Sigmoid colon (tissue), 7 donors: ENCODE results near the gene ADCY2. TPM values are rescaled to one million over a fixed set of nuclear protein-coding genes. Genes with fewer than 3 reads are reported as not detected.

Experiments used
- DNase-seq: peaks from one replicate; pipeline ENCODE4 v3.0.0-alpha.2; 2019
- H3K27ac ChIP-seq, 4 donors: fragments of 200-600 bp; sonication (generic); one replicate each; pipeline ENCODE4 v1.5.1; 2016 to 2019; ENCODE audit warnings: mild to moderate bottlenecking in 1 of 4
- H3K27me3 ChIP-seq, 3 donors: fragments of 200-600 bp; sonication (generic); one replicate each; pipeline ENCODE4 v1.5.1; 2019; ENCODE audit warnings: mild to moderate bottlenecking in 1 of 3
- H3K36me3 ChIP-seq, 4 donors: fragments of 200-600 bp; sonication (generic); one replicate each; pipeline ENCODE4 v1.5.1; 2016 to 2019
- H3K4me1 ChIP-seq, 4 donors: fragments of 200-600 bp; sonication (generic); one replicate each; pipeline ENCODE4 v1.5.1; 2017 to 2019
- H3K4me3 ChIP-seq, 4 donors: fragments of 200-600 bp; sonication (generic); one replicate each; pipeline ENCODE4 v1.5.1; 2017 to 2019; ENCODE audit warnings: mild to moderate bottlenecking in 2 of 4, moderate library complexity in 1 of 4
- H3K9me3 ChIP-seq, 4 donors: fragments of 200-600 bp in 3 of 4; sonication (generic) in 3 of 4; one replicate each; pipeline versions ENCODE4 v1.5.1 to v1.6.1; 2013 to 2019
- CTCF ChIP-seq, 4 experiments: fragments of 450-650 bp in 3 of 4; fragments of 200-600 bp in 1 of 4; IDR thresholded peaks; one replicate each; pipeline ENCODE4 v1.5.1; 2016 to 2019; ENCODE audit warnings: antibody characterized with exemption in 4 of 4, mild to moderate bottlenecking in 3 of 4, moderate library complexity in 2 of 4
- EP300 ChIP-seq, 4 donors: sonication (generic); formaldehyde crosslinking; IDR thresholded peaks; one replicate each; pipeline ENCODE4 v1.6.1; 2017; ENCODE audit warnings: antibody characterized with exemption in 4 of 4
- POLR2A ChIP-seq, 2 donors: fragments of 450-650 bp; IDR thresholded peaks; one replicate each; pipeline ENCODE4 v1.6.1; 2016; ENCODE audit warnings: antibody characterized with exemption in 2 of 2, mild to moderate bottlenecking in 2 of 2, moderate library complexity in 2 of 2
- POLR2AphosphoS5 ChIP-seq, 4 donors: sonication (generic); formaldehyde crosslinking; IDR thresholded peaks; one replicate each; pipeline ENCODE4 v1.6.1; 2017; ENCODE audit warnings: antibody characterized with exemption in 4 of 4
- WGBS, 2 donors: extraction: QIAGEN DNeasy Blood & Tissue Kit; methylation state at CpG; one replicate each; pipeline ENCODE4 v1.1.7; 2013; 5-methylcytosine and 5-hydroxymethylcytosine counted together
- intact Hi-C: fragments of 100-400 bp; cut with DNase I; formaldehyde crosslinking; loops from one replicate; pipeline ENCODE4 v1.15.1; 2023
- polyA plus RNA-seq, 3 donors: library from polyadenylated mRNA; stranded (reverse); fragments of 200-250 nt; gene quantifications; one replicate each; pipeline ENCODE4 v1.2.3, GENCODE V29; 2013
- total RNA-seq, 4 donors: library from RNA; depleted of rRNA; stranded (reverse); fragments of >200 nt; gene quantifications; one replicate each; pipeline ENCODE4 v1.1.0, GENCODE V29; 2016
- donor health status: healthy with polysubstance abuse.
- donor health status: Bipolar disorder and iron deficiency.
- donor health status: healthy.

Gene ADCY2
- total and polyA plus RNA-seq, 7 donors, result 0.69 to 9.5 (median 4.4) TPM

- WGBS, 2 donors, result 89 to 93% methylated on average over 2 of the region's 2 CpGs
- Histone ChIP-seq H3K27ac (no peak overlapping the region), H3K9me3 (no peaks in the 10 kb centered on the region)
Observed at GRCh38 chr5:7453947-7454346, 58.0 kb downstream of the ADCY2 start.

DNA sequence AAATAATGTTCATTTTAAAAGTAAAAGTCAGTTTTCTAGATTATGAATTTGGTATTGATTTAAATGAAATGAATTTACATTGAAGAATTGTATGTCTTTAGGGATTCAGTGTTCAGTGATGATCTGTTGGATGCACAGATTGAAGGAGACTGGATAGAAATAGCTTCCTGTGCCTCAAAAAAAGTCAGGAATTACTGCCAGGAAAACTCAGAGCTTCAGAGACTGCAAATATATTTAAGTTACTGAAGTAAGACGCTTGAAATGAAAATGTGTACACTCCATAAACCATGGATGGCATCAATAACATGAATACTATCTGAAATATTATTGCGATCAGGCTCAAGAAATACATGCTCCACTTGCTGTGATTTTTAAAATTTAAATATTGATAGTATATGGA is 60.3 kb downstream of the ADCY2 start:
- no peak for TF ChIP-seq POLR2AphosphoS5 (IDR thresholded peaks at IDR 0.05)
- TF ChIP-seq CTCF (IDR thresholded peaks at IDR 0.05), result no peak
- TF ChIP-seq POLR2A (IDR thresholded peaks at IDR 0.05), result no peak
- TF ChIP-seq EP300 (IDR thresholded peaks at IDR 0.05), result no peak
- Histone ChIP-seq H3K36me3 (no peaks in the 10 kb centered on the region), H3K27me3 (no peaks in the 10 kb centered on the region), H3K4me3 (no peak overlapping the region), H3K4me1 (no peaks in the 10 kb centered on the region), H3K9me3 (no peaks in the 10 kb centered on the region), H3K27ac (no peak overlapping the region)
- intact Hi-C loops, result no loop called here
- WGBS, 2 donors, result 79 to 93% methylated on average over 2 of the region's 2 CpGs
- DNase-seq, result no peak

More at GRCh38 chr5:7453947-7454346, 58.0 kb downstream of the ADCY2 start:
- no peak for DNase-seq
- intact Hi-C loops, result no loop called here
- H3K36me3 ChIP-seq, result no peaks in the 10 kb centered on the region
- H3K4me3 ChIP-seq, result no peak overlapping the region
- H3K27me3 ChIP-seq, result no peaks in the 10 kb centered on the region
- no peak for TF ChIP-seq CTCF (IDR thresholded peaks at IDR 0.05)
- no peaks in the 10 kb centered on the region for H3K4me1 ChIP-seq

DNA sequence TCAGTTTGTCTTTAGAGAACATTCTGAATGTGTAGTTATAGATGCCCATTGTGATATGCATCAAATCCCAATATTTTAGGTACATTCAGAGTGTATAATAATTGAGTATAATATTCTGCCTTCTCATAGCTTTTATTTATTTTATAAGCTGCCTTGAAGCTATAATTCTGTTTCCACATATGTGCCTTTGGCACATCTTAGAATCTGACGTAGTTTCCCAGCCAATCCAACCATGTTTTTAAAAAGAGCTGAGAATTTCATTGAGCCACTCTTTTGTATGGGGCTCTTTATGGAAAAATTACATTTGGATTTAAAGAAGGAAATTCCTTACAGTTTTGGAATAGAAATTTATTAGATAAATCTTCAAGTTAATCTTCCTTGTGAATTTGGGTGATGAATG is 65.4 kb downstream of the ADCY2 start:
- H3K27ac ChIP-seq, result no peak overlapping the region
- intact Hi-C loops, result no loop called here
- 81 to 86% methylated on average over 1 of the region's 1 CpG for WGBS, 2 donors
- H3K27me3 ChIP-seq, result no peaks in the 10 kb centered on the region
- H3K36me3 ChIP-seq, result no peaks in the 10 kb centered on the region
- H3K4me3 ChIP-seq, result no peak overlapping the region
- DNase-seq, result no peak
- H3K4me1 ChIP-seq, result peaks cover 0 to 7% (median 4%) of the 10 kb centered on the region in 4 donors
- TF ChIP-seq POLR2A (IDR thresholded peaks at IDR 0.05), result no peak
- H3K9me3 ChIP-seq, result no peaks in the 10 kb centered on the region

DNA sequence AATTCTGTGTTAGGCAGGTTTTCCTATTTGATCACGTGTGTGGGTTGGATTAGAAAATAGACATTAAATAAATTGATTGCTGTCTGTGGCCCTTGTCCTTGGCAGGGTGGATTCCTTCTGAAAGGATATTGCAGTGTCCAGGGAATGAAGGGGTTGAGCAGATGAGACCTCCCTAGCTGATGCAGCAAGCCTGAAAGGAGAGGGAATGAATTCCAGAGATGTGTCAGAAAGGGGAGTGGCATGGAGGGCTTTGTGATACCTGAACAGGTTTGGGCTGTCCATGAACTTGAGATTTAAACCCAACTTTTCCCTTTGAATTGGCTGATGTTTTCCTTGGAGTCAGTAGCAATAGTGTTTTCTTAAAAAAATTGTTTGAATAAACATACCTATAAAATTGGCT is 66.8 kb downstream of the ADCY2 start:
- Histone ChIP-seq H3K9me3 (no peaks in the 10 kb centered on the region), H3K27ac (no peak overlapping the region), H3K4me3 (no peak overlapping the region), H3K36me3 (no peaks in the 10 kb centered on the region), H3K27me3 (no peaks in the 10 kb centered on the region), H3K4me1 (peaks cover 0 to 10% (median 5%) of the 10 kb centered on the region in 4 donors)
- DNase-seq, result no peak
- no peak for TF ChIP-seq EP300 (IDR thresholded peaks at IDR 0.05)
- no peak for TF ChIP-seq CTCF (IDR thresholded peaks at IDR 0.05)
- no peak for TF ChIP-seq POLR2A (IDR thresholded peaks at IDR 0.05)
- no peak for TF ChIP-seq POLR2AphosphoS5 (IDR thresholded peaks at IDR 0.05)
- 74 to 88% methylated on average over 1 of the region's 1 CpG for WGBS, 2 donors
- intact Hi-C loops, result no loop called here

DNA sequence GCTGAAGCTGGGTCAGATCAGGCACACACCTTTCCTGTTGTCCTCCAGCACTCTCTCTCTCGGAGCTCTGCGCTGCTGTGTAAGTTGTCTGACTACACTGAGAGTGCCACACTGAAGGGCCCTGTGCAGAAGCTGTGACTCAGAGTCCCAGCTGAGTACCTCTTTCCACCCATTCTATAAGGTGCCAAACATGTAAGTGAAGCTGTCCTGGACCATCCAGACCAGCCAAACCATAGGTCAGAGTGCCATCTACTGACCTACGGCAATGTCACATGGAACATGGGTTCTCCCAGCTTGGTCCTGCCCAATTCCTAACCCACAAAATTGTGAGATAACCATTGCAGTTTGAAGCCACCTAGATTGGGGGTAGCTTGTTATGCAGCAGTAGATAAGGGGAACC is 68.2 kb downstream of the ADCY2 start:
- Histone ChIP-seq H3K27me3 (no peaks in the 10 kb centered on the region), H3K9me3 (no peaks in the 10 kb centered on the region), H3K36me3 (no peaks in the 10 kb centered on the region), H3K4me1 (peaks cover 0 to 10% (median 5%) of the 10 kb centered on the region in 4 donors), H3K27ac (no peak overlapping the region), H3K4me3 (no peak overlapping the region)
- intact Hi-C loops, result no loop called here
- DNase-seq, result no peak
- WGBS, 2 donors, result 70 to 86% methylated on average over 3 of the region's 3 CpGs
- TF ChIP-seq POLR2AphosphoS5 (IDR thresholded peaks at IDR 0.05) (no peak), CTCF (IDR thresholded peaks at IDR 0.05) (no peak), EP300 (IDR thresholded peaks at IDR 0.05) (no peak), POLR2A (IDR thresholded peaks at IDR 0.05) (no peak)
